Prostate gland (tissue), 2 donors: ENCODE results near the gene KRT6B. TPM values are rescaled to one million over a fixed set of nuclear protein-coding genes. Genes with fewer than 3 reads are reported as not detected.
A peak's percentile ranks its signal among the peaks of the same experiment; 100 is the strongest.

Experiments used
- DNase-seq: peaks from one replicate; pipeline ENCODE4 v3.0.0-alpha.2; 2019; ENCODE audit warnings: low spot score
- H3K27ac ChIP-seq, 2 donors: fragments of 200-600 bp; sonication (generic); 2 replicates each; pipeline ENCODE4 v1.5.1; 2017 to 2019
- H3K27me3 ChIP-seq: fragments of 200-600 bp; sonication (generic); replicated peaks from 2 replicates; pipeline ENCODE4 v1.5.1; 2019; ENCODE audit not compliant: insufficient read depth
- H3K36me3 ChIP-seq, 2 donors: fragments of 200-600 bp; sonication (generic); 1 replicate in 1 of 2; 2 replicates in 1 of 2; pipeline versions ENCODE4 v1.5.1 to v1.8.1; 2017 to 2019
- H3K4me1 ChIP-seq: fragments of 200-600 bp; sonication (generic); replicated peaks from 2 replicates; pipeline ENCODE4 v1.5.1; 2019
- H3K4me3 ChIP-seq, 2 donors: fragments of 200-600 bp; sonication (generic); 2 replicates each; pipeline ENCODE4 v1.5.1; 2017 to 2019
- H3K9me3 ChIP-seq: fragments of 200-600 bp; sonication (generic); 2 replicates; pipeline ENCODE4 v1.5.1; 2017
- POLR2A ChIP-seq: fragments of 450-650 bp; IDR thresholded peaks from one replicate; pipeline ENCODE4 v1.6.1; 2016; ENCODE audit warnings: antibody characterized with exemption, mild to moderate bottlenecking
- POLR2AphosphoS5 ChIP-seq: sonication (generic); formaldehyde crosslinking; IDR thresholded peaks from one replicate; pipeline ENCODE4 v1.6.1; 2017; ENCODE audit warnings: antibody characterized with exemption
- whole genome bisulfite sequencing: methylation state at CpG from one replicate; pipeline ENCODE4 v1.1.5; 2018; 5-methylcytosine and 5-hydroxymethylcytosine counted together
- intact Hi-C: fragments of 100-400 bp; cut with DNase I; formaldehyde crosslinking; loops from one replicate; pipeline ENCODE4 v1.14.2; 2022
- total RNA-seq, 2 donors: library from RNA; depleted of rRNA; stranded (reverse); fragments of >200 nt; gene quantifications; one replicate each; pipeline ENCODE4 v1.1.0, GENCODE V29; 2016
- TF ChIP-seq, protein P1 (sequence below), 4 experiments: fragments of 200-600 bp in 2 of 4; fragments of 450-650 bp in 2 of 4; sonication (generic) in 2 of 4; IDR thresholded peaks; 1 replicate in 3 of 4; 2 replicates in 1 of 4; pipeline ENCODE4 v1.5.1; 2016 to 2019; ENCODE audit warnings: antibody characterized with exemption in 4 of 4, mild to moderate bottlenecking in 2 of 4, moderate library complexity in 2 of 4

KRT6B gene
- total RNA-seq, 2 donors from 2014 or later: 0.40 to 0.87 TPM

- H3K27me3 ChIP-seq: no peaks in the 10 kb centered on the region
- no peak for DNase-seq
- intact Hi-C loops: no loop called here
- H3K4me1 ChIP-seq: no peaks in the 10 kb centered on the region
- no peak for TF ChIP-seq POLR2A
- TF ChIP-seq, protein P1, sequence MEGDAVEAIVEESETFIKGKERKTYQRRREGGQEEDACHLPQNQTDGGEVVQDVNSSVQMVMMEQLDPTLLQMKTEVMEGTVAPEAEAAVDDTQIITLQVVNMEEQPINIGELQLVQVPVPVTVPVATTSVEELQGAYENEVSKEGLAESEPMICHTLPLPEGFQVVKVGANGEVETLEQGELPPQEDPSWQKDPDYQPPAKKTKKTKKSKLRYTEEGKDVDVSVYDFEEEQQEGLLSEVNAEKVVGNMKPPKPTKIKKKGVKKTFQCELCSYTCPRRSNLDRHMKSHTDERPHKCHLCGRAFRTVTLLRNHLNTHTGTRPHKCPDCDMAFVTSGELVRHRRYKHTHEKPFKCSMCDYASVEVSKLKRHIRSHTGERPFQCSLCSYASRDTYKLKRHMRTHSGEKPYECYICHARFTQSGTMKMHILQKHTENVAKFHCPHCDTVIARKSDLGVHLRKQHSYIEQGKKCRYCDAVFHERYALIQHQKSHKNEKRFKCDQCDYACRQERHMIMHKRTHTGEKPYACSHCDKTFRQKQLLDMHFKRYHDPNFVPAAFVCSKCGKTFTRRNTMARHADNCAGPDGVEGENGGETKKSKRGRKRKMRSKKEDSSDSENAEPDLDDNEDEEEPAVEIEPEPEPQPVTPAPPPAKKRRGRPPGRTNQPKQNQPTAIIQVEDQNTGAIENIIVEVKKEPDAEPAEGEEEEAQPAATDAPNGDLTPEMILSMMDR (IDR thresholded peaks at IDR 0.05): no peak
- TF ChIP-seq POLR2AphosphoS5: no peak
- no peaks in the 10 kb centered on the region for H3K9me3 ChIP-seq
- no peak overlapping the region for H3K4me3 ChIP-seq
- no peaks in the 10 kb centered on the region for H3K36me3 ChIP-seq
- 71% methylated on average over 3 of the region's 3 CpGs for WGBS
- H3K27ac ChIP-seq: no peak overlapping the region
Measured at GRCh38 chr12:52445876-52446275, 6.1 kb downstream of the KRT6B start.

GRCh38 chr12:52444647-52445595, 7.0 kb downstream of the KRT6B start:
- TF ChIP-seq, protein P1 (IDR thresholded peaks at IDR 0.05): no peak
- TF ChIP-seq POLR2AphosphoS5 (peak; percentile 52), POLR2A (no peak)
- Histone ChIP-seq H3K36me3 (no peaks in the 10 kb centered on the region), H3K4me1 (no peaks in the 10 kb centered on the region), H3K27me3 (no peaks in the 10 kb centered on the region), H3K27ac (peak overlapping the region in 1 of 2 donors; percentile 12), H3K4me3 (no peak overlapping the region), H3K9me3 (no peaks in the 10 kb centered on the region)
- intact Hi-C loops: no loop called here
- no peak for DNase-seq
- WGBS: 63% methylated on average over 10 of the region's 10 CpGs

DNA sequence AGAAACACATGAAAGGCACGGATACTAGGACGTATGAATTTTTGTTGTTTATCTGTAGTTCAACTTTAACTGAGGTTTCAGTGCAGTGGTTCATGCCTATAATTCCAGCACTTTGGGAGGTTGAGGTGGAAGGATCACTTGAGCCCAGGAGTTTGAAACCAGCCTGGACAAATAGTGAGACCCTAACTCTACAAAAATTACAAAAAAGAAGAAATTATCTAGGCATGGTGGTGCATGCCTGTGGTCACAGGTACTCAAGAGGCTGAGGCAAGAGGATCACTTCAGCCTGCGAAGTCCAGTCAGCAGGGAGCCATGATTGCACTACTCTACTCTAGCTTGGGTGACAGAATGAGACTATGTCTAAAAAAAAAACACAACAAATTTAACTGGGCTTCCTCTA, 8.0 kb downstream of the KRT6B start:
- Histone ChIP-seq H3K9me3 (no peaks in the 10 kb centered on the region), H3K27ac (no peak overlapping the region), H3K36me3 (no peaks in the 10 kb centered on the region), H3K4me3 (no peak overlapping the region), H3K27me3 (no peaks in the 10 kb centered on the region), H3K4me1 (no peaks in the 10 kb centered on the region)
- no peak for TF ChIP-seq POLR2AphosphoS5
- TF ChIP-seq, protein P1 (IDR thresholded peaks at IDR 0.05): no peak
- TF ChIP-seq POLR2A: no peak
- intact Hi-C loops: no loop called here
- DNase-seq: no peak
- 97% methylated on average over 3 of the region's 3 CpGs for WGBS

DNA sequence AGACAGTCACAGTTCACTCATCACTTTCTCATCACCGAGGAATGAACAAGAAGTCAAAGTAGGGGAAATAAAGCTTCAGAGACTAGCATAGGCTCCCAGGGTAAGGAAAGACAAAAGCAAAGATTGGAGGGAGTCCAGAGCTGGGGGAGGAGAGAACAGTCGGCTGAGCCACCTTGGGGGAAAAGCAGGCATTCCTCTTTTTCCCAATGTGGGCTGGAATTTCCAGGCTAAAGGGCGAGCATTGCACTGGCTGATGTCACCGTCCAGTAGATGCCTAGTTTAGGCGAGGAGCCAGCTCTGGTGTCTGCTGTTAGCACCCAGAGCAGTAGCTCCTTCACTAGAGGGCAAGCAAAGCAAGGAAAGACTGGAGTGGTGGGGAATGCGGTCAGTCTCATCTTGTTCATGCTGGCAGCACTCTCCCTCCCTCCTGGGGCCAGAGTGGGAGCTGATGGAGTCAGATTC, 9.3 kb downstream of the KRT6B start:
- Histone ChIP-seq H3K27ac (no peak overlapping the region), H3K4me1 (no peaks in the 10 kb centered on the region), H3K9me3 (no peaks in the 10 kb centered on the region), H3K27me3 (no peaks in the 10 kb centered on the region), H3K36me3 (no peaks in the 10 kb centered on the region), H3K4me3 (no peak overlapping the region)
- no peak for DNase-seq
- TF ChIP-seq, protein P1 (IDR thresholded peaks at IDR 0.05): no peak
- TF ChIP-seq POLR2A (no peak), POLR2AphosphoS5 (no peak)
- intact Hi-C loops: no loop called here
- WGBS: 43% methylated on average over 6 of the region's 6 CpGs
